Tibial nerve (tissue), 3 donors: ENCODE data around the gene C1D.

Experiments used
- POLR2A ChIP-seq, 2 donors: fragments of 450-650 bp; IDR thresholded peaks; one replicate each; pipeline ENCODE4 v1.6.1; 2017; ENCODE audit warnings: antibody characterized with exemption in 2 of 2, mild to moderate bottlenecking in 2 of 2, moderate library complexity in 2 of 2
- TF ChIP-seq, protein P1 (sequence below), 5 experiments: fragments of 200-600 bp in 3 of 5; fragments of 450-650 bp in 2 of 5; sonication (generic) in 3 of 5; IDR thresholded peaks; one replicate each; pipeline ENCODE4 v1.5.1; 2016 to 2019; ENCODE audit warnings: antibody characterized with exemption in 5 of 5, mild to moderate bottlenecking in 3 of 5, moderate library complexity in 2 of 5

DNA sequence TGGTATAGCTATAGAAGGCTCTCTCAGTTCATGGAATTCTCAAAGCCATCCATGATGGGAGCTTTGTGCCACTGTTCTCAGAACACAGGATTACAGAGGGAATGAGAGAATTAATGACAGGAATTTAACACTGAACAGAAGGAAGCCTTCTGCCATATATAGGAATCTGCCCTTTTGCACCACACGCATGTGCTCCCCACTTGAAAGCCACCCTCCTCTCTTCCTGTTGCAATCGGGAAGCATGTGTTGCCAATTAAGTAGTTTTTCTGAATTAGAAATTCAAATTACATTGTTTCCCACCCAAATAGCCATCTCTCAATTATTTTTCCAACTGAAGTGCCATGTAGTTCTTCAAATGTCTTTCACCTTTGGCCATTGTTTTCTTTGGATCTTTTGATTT is 71.3 kb downstream of the C1D start:
- no peak for TF ChIP-seq POLR2A (IDR thresholded peaks at IDR 0.05)
- TF ChIP-seq, protein P1, sequence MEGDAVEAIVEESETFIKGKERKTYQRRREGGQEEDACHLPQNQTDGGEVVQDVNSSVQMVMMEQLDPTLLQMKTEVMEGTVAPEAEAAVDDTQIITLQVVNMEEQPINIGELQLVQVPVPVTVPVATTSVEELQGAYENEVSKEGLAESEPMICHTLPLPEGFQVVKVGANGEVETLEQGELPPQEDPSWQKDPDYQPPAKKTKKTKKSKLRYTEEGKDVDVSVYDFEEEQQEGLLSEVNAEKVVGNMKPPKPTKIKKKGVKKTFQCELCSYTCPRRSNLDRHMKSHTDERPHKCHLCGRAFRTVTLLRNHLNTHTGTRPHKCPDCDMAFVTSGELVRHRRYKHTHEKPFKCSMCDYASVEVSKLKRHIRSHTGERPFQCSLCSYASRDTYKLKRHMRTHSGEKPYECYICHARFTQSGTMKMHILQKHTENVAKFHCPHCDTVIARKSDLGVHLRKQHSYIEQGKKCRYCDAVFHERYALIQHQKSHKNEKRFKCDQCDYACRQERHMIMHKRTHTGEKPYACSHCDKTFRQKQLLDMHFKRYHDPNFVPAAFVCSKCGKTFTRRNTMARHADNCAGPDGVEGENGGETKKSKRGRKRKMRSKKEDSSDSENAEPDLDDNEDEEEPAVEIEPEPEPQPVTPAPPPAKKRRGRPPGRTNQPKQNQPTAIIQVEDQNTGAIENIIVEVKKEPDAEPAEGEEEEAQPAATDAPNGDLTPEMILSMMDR (IDR thresholded peaks at IDR 0.05): no peak
